ENCODE results near the gene GNG3.

DNA sequence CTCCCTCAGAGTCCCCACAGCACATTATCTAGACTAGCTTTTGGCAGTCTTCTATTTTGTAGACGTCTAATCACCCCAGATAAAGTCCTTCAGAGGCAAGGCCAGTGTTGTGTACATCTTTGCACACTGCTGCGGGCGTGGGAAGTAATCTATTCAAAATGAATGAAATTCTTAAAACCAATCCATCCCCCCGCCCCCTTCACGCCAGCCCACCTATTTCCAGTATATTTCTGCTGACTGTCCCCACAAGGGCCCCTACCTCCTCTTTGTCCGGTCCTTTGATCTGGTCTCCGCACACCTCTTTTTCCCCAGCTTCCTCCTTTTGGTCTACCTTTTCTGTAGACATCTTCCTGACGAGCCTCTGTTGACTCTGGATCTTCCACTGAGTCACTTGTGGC lies 627 bp upstream of the GNG3 start:
- TF ChIP-seq, protein P1, sequence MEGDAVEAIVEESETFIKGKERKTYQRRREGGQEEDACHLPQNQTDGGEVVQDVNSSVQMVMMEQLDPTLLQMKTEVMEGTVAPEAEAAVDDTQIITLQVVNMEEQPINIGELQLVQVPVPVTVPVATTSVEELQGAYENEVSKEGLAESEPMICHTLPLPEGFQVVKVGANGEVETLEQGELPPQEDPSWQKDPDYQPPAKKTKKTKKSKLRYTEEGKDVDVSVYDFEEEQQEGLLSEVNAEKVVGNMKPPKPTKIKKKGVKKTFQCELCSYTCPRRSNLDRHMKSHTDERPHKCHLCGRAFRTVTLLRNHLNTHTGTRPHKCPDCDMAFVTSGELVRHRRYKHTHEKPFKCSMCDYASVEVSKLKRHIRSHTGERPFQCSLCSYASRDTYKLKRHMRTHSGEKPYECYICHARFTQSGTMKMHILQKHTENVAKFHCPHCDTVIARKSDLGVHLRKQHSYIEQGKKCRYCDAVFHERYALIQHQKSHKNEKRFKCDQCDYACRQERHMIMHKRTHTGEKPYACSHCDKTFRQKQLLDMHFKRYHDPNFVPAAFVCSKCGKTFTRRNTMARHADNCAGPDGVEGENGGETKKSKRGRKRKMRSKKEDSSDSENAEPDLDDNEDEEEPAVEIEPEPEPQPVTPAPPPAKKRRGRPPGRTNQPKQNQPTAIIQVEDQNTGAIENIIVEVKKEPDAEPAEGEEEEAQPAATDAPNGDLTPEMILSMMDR (IDR thresholded peaks at IDR 0.05; ENCODE audit: poor library complexity), result no peak
- no peak for TF ChIP-seq EZH2 (IDR thresholded peaks at IDR 0.05; ENCODE audit: borderline replicate concordance)
